Astrocyte (in vitro differentiated cells and primary cell): Measurements from ENCODE around the gene KCNH4.

ENCODE experiments used
- EZH2 ChIP-seq: IDR thresholded peaks from 2 replicates; pipeline ENCODE4 v1.6.1; 2012; ENCODE audit warnings: mild to moderate bottlenecking, low read length, inconsistent platforms; ENCODE audit not compliant: insufficient read depth
- TF ChIP-seq, protein P1 (sequence below): IDR thresholded peaks from 2 replicates; pipeline ENCODE4 v1.5.1; 2011; ENCODE audit warnings: low read depth, mild to moderate bottlenecking, inconsistent platforms, low read length, moderate library complexity; ENCODE audit not compliant: insufficient read depth

DNA sequence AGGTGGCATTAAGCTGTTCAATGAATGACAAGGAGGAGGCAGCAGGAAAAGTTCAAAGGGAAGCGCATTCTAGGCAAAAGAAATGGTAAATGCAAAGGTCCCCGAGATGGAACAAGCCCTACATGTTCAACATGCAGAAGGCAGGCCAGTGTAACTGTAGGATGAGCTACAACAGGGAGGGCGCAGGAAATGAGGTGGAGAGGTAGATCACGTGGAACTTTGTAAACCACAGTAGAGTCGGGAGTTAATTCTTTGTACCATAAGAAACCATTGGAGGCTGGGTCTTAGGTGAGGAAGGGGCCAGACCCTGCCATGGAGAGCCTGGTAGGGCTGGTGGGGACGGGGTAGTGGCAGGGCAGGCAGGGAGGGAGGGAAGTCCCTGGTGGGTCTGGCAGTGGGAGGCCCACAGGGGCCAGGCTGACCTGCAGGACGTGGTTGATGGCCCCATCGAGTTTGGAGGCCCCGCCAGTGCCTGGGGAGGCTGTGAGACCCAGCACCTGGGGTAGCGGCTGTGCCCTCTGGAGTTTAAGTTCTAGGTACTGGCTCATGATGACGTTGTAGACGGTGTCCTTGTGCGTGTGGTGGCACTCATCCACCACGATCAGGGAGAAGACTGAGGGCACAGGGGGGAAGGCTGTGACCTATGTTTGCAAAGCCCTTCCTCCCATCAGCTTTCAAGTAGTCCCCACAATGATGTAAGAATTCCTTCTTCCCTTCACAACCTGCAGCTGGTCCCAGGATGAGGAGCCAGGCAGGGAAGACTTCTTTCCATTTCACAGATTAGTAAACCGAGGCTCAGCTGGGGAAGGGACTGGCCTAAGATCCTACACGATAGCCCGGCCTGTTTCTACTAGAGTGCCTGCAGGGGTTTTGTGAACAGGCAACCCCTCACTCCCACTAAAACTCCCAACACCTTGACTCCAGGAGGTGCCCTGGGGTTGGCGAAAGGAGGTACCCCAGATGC lies 70.4 kb downstream of the KCNH4 start:
- TF ChIP-seq, protein P1, sequence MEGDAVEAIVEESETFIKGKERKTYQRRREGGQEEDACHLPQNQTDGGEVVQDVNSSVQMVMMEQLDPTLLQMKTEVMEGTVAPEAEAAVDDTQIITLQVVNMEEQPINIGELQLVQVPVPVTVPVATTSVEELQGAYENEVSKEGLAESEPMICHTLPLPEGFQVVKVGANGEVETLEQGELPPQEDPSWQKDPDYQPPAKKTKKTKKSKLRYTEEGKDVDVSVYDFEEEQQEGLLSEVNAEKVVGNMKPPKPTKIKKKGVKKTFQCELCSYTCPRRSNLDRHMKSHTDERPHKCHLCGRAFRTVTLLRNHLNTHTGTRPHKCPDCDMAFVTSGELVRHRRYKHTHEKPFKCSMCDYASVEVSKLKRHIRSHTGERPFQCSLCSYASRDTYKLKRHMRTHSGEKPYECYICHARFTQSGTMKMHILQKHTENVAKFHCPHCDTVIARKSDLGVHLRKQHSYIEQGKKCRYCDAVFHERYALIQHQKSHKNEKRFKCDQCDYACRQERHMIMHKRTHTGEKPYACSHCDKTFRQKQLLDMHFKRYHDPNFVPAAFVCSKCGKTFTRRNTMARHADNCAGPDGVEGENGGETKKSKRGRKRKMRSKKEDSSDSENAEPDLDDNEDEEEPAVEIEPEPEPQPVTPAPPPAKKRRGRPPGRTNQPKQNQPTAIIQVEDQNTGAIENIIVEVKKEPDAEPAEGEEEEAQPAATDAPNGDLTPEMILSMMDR: no peak
- no peak for TF ChIP-seq EZH2
